GM23338 (cell line): ENCODE measurements around the gene TNKS2. TPM values are rescaled to one million over a fixed set of nuclear protein-coding genes. Genes with fewer than 3 reads are reported as not detected.

Experiments used
- ATAC-seq: fragments of 200-7000 bp; cut with Tn5 transposase; 3 replicates; pipeline ENCODE4 v1.9.1; 2020
- DNase-seq: peaks from one replicate; pipeline ENCODE4 v3.0.0-alpha.2; 2015; ENCODE audit warnings: low spot score
- H2AFZ ChIP-seq: fragments of 200-600 bp; sonication (generic); 2 replicates; pipeline ENCODE4 v1.8.0; 2016; ENCODE audit warnings: antibody characterized with exemption, mild to moderate bottlenecking, moderate library complexity
- H3F3A ChIP-seq: fragments of 200-600 bp; sonication (generic); replicated peaks from 2 replicates; pipeline ENCODE4 v1.8.0; 2017; ENCODE audit warnings: antibody characterized with exemption, mixed run types, low read depth
- H3K27ac ChIP-seq: fragments of 200-600 bp; sonication (generic); 2 replicates; pipeline ENCODE4 v1.6.1; 2016; ENCODE audit warnings: low read depth
- H3K27me3 ChIP-seq: fragments of 200-600 bp; sonication (generic); 2 replicates; pipeline ENCODE4 v1.8.0; 2016; ENCODE audit warnings: mild to moderate bottlenecking, mixed run types, moderate library complexity; ENCODE audit not compliant: insufficient read depth
- H3K36me3 ChIP-seq: fragments of 200-600 bp; sonication (generic); 2 replicates; pipeline ENCODE4 v1.8.0; 2016; ENCODE audit warnings: mild to moderate bottlenecking; ENCODE audit not compliant: insufficient read depth
- H3K4me1 ChIP-seq: fragments of 200-600 bp; sonication (generic); 2 replicates; pipeline ENCODE4 v1.8.0; 2016; ENCODE audit warnings: mild to moderate bottlenecking, moderate library complexity; ENCODE audit not compliant: insufficient read depth
- H3K4me2 ChIP-seq: fragments of 200-600 bp; sonication (generic); 2 replicates; pipeline ENCODE4 v1.7.1; 2017; ENCODE audit warnings: mixed run types
- H3K4me3 ChIP-seq: fragments of 200-600 bp; sonication (generic); 2 replicates; pipeline ENCODE4 v1.6.1; 2016; ENCODE audit warnings: mixed run types
- H3K79me2 ChIP-seq: fragments of 200-600 bp; sonication (generic); replicated peaks from 2 replicates; pipeline ENCODE4 v1.8.0; 2017; ENCODE audit warnings: mild to moderate bottlenecking; ENCODE audit not compliant: insufficient read depth
- H3K9me2 ChIP-seq: fragments of 200-600 bp; sonication (generic); 2 replicates; pipeline ENCODE4 v1.8.0; 2017; ENCODE audit not compliant: insufficient read depth
- H4K20me1 ChIP-seq: fragments of 200-600 bp; sonication (generic); replicated peaks from 2 replicates; pipeline ENCODE4 v1.8.0; 2017; ENCODE audit warnings: mild to moderate bottlenecking; ENCODE audit not compliant: insufficient read depth
- H3K27ac Mint-ChIP-seq: 2 replicates; pipeline ENCODE4 v1.8.0; 2020; ENCODE audit warnings: inconsistent platforms, mild to moderate bottlenecking, moderate library complexity, mixed read lengths
- H3K27me3 Mint-ChIP-seq: 3 replicates; pipeline ENCODE4 v1.8.0; 2022; ENCODE audit warnings: low read depth, mild to moderate bottlenecking, moderate library complexity, mixed read lengths, inconsistent platforms; ENCODE audit not compliant: insufficient read depth, poor library complexity
- H3K36me3 Mint-ChIP-seq: 3 replicates; pipeline ENCODE4 v1.8.0; 2021; ENCODE audit warnings: low read depth, mild to moderate bottlenecking, inconsistent platforms, moderate library complexity, mixed read lengths
- H3K4me1 Mint-ChIP-seq: 3 replicates; pipeline ENCODE4 v1.8.0; 2020; ENCODE audit warnings: mild to moderate bottlenecking, inconsistent platforms, mixed read lengths
- H3K4me3 Mint-ChIP-seq: 3 replicates; pipeline ENCODE4 v1.8.0; 2021; ENCODE audit warnings: moderate library complexity, mild to moderate bottlenecking, inconsistent platforms, mixed read lengths
- H3K9me3 Mint-ChIP-seq: 3 replicates; pipeline ENCODE4 v1.8.0; 2020; ENCODE audit warnings: moderate library complexity, mild to moderate bottlenecking, inconsistent platforms, mixed read lengths
- CREB1 ChIP-seq: fragments of 250-450 bp; sonication (Bioruptor Pico); IDR thresholded peaks from 2 replicates; pipeline ENCODE4 v1.5.0; 2020; ENCODE audit warnings: low read depth, mild to moderate bottlenecking, moderate library complexity
- EZH2 ChIP-seq: fragments of 200-600 bp; sonication (generic); IDR thresholded peaks from one replicate; pipeline ENCODE4 v1.8.0; 2017; ENCODE audit warnings: antibody characterized with exemption, mild to moderate bottlenecking, low read depth; ENCODE audit not compliant: unreplicated experiment
- EZH2phosphoT487 ChIP-seq: fragments of 200-600 bp; sonication (generic); IDR thresholded peaks from one replicate; pipeline ENCODE4 v1.8.1; 2018; ENCODE audit warnings: antibody characterized with exemption; ENCODE audit not compliant: unreplicated experiment
- JUNB ChIP-seq: IDR thresholded peaks from one replicate; pipeline ENCODE4 v1.6.1; 2016; ENCODE audit warnings: antibody characterized with exemption; ENCODE audit not compliant: unreplicated experiment
- NANOG ChIP-seq: IDR thresholded peaks from 2 replicates; pipeline ENCODE4 v1.6.1; 2016; ENCODE audit warnings: antibody characterized with exemption, borderline replicate concordance
- POLR2AphosphoS5 ChIP-seq: IDR thresholded peaks from 2 replicates; pipeline ENCODE4 v1.6.1; 2016; ENCODE audit warnings: antibody characterized with exemption, low read depth
- STAT1 ChIP-seq: IDR thresholded peaks from one replicate; pipeline ENCODE4 v1.6.1; 2016; ENCODE audit warnings: antibody characterized with exemption; ENCODE audit not compliant: unreplicated experiment
- ZNF114 ChIP-seq: fragments of 250-450 bp; sonication (Bioruptor Pico); IDR thresholded peaks from 2 replicates; pipeline ENCODE4 v1.5.0; 2020; ENCODE audit warnings: mild to moderate bottlenecking, moderate library complexity
- ZNF331 ChIP-seq: fragments of 250-450 bp; sonication (Bioruptor Pico); IDR thresholded peaks from 2 replicates; pipeline ENCODE4 v1.5.0; 2020; ENCODE audit warnings: low read depth, mild to moderate bottlenecking, moderate library complexity
- polyA plus RNA-seq: library from polyadenylated mRNA; unstranded; fragments of >200 nt; fragmentation: Nextera tagmentation; extraction: Ambion mirVana; gene quantifications from 2 replicates; pipeline ENCODE4 v1.2.1, GENCODE V29; 2016
- total RNA-seq: library from RNA; depleted of rRNA; stranded (reverse); fragments of >200 nt; shearing (Covaris generic); gene quantifications from 2 replicates; pipeline ENCODE4 v1.2.3, GENCODE V29; 2014
- TF ChIP-seq, protein P1 (sequence below), 2 experiments: fragments of 200-600 bp in 1 of 2; sonication (generic) in 1 of 2; conservative IDR thresholded peaks; 2 replicates each; pipeline versions ENCODE4 v1.5.1 to v1.6.1; 2016 to 2017; ENCODE audit warnings: antibody characterized with exemption in 2 of 2, low read depth in 2 of 2, mild to moderate bottlenecking in 2 of 2, moderate library complexity in 1 of 2
- TF ChIP-seq, protein P2 (sequence below): fragments of 250-450 bp; sonication (Bioruptor Pico); IDR thresholded peaks from 2 replicates; pipeline ENCODE4 v1.5.0; 2020; ENCODE audit warnings: mild to moderate bottlenecking, moderate library complexity
- TF ChIP-seq, protein P3 (sequence below): IDR thresholded peaks from one replicate; pipeline ENCODE4 v1.6.1; 2018; ENCODE audit warnings: antibody characterized with exemption; ENCODE audit not compliant: unreplicated experiment
- TF ChIP-seq, protein P4 (sequence below): IDR thresholded peaks from 2 replicates; pipeline ENCODE4 v1.6.1; 2016; ENCODE audit warnings: antibody characterized with exemption

TNKS2 gene
- total and polyA plus RNA-seq, 2 experiments from 2014 or later, result 23.5 to 85.5 TPM

DNA sequence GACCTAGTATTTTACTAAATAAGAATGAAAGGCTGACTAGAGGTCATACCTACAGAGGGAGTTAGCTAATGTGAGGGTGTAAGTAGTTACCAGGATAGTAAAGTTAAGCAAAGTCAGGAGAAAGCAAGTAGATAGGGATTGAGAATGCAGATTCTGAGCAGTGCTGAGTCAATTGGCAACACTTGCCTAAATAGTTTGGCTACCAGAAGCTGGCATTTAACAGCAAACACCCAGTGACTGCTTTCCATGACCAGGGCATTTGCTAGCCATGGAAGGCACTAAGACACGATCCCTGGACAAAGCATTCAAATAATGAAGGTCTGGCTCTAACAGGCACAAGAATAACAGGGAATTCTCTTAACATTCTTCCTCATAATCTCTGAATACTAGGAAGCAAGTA, 25.9 kb downstream of the TNKS2 start:
- H3K36me3 ChIP-seq, result peaks cover 63% of the 10 kb centered on the region
- no peaks in the 10 kb centered on the region for H3K27me3 ChIP-seq
- no peak overlapping the region for H3K4me3 Mint-ChIP-seq
- no peaks in the 10 kb centered on the region for H4K20me1 ChIP-seq
- H3K9me2 ChIP-seq, result no peaks in the 10 kb centered on the region
- H3K79me2 ChIP-seq, result no peaks in the 10 kb centered on the region
- H3K4me1 ChIP-seq, result no peaks in the 10 kb centered on the region
- H3K9me3 Mint-ChIP-seq, result no peaks in the 10 kb centered on the region
- H3K4me2 ChIP-seq, result no peak overlapping the region
- peaks cover 71% of the 10 kb centered on the region for H3K36me3 Mint-ChIP-seq
- TF ChIP-seq POLR2AphosphoS5, result no peak
- TF ChIP-seq EZH2phosphoT487, result no peak
- no peak for TF ChIP-seq ZNF114
- TF ChIP-seq, protein P1, sequence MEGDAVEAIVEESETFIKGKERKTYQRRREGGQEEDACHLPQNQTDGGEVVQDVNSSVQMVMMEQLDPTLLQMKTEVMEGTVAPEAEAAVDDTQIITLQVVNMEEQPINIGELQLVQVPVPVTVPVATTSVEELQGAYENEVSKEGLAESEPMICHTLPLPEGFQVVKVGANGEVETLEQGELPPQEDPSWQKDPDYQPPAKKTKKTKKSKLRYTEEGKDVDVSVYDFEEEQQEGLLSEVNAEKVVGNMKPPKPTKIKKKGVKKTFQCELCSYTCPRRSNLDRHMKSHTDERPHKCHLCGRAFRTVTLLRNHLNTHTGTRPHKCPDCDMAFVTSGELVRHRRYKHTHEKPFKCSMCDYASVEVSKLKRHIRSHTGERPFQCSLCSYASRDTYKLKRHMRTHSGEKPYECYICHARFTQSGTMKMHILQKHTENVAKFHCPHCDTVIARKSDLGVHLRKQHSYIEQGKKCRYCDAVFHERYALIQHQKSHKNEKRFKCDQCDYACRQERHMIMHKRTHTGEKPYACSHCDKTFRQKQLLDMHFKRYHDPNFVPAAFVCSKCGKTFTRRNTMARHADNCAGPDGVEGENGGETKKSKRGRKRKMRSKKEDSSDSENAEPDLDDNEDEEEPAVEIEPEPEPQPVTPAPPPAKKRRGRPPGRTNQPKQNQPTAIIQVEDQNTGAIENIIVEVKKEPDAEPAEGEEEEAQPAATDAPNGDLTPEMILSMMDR (conservative IDR thresholded peaks at IDR 0.05; ENCODE audit: low read depth in 2 of 2), result no peak
- no peak for TF ChIP-seq JUNB
- TF ChIP-seq STAT1, result no peak
- TF ChIP-seq, protein P2, sequence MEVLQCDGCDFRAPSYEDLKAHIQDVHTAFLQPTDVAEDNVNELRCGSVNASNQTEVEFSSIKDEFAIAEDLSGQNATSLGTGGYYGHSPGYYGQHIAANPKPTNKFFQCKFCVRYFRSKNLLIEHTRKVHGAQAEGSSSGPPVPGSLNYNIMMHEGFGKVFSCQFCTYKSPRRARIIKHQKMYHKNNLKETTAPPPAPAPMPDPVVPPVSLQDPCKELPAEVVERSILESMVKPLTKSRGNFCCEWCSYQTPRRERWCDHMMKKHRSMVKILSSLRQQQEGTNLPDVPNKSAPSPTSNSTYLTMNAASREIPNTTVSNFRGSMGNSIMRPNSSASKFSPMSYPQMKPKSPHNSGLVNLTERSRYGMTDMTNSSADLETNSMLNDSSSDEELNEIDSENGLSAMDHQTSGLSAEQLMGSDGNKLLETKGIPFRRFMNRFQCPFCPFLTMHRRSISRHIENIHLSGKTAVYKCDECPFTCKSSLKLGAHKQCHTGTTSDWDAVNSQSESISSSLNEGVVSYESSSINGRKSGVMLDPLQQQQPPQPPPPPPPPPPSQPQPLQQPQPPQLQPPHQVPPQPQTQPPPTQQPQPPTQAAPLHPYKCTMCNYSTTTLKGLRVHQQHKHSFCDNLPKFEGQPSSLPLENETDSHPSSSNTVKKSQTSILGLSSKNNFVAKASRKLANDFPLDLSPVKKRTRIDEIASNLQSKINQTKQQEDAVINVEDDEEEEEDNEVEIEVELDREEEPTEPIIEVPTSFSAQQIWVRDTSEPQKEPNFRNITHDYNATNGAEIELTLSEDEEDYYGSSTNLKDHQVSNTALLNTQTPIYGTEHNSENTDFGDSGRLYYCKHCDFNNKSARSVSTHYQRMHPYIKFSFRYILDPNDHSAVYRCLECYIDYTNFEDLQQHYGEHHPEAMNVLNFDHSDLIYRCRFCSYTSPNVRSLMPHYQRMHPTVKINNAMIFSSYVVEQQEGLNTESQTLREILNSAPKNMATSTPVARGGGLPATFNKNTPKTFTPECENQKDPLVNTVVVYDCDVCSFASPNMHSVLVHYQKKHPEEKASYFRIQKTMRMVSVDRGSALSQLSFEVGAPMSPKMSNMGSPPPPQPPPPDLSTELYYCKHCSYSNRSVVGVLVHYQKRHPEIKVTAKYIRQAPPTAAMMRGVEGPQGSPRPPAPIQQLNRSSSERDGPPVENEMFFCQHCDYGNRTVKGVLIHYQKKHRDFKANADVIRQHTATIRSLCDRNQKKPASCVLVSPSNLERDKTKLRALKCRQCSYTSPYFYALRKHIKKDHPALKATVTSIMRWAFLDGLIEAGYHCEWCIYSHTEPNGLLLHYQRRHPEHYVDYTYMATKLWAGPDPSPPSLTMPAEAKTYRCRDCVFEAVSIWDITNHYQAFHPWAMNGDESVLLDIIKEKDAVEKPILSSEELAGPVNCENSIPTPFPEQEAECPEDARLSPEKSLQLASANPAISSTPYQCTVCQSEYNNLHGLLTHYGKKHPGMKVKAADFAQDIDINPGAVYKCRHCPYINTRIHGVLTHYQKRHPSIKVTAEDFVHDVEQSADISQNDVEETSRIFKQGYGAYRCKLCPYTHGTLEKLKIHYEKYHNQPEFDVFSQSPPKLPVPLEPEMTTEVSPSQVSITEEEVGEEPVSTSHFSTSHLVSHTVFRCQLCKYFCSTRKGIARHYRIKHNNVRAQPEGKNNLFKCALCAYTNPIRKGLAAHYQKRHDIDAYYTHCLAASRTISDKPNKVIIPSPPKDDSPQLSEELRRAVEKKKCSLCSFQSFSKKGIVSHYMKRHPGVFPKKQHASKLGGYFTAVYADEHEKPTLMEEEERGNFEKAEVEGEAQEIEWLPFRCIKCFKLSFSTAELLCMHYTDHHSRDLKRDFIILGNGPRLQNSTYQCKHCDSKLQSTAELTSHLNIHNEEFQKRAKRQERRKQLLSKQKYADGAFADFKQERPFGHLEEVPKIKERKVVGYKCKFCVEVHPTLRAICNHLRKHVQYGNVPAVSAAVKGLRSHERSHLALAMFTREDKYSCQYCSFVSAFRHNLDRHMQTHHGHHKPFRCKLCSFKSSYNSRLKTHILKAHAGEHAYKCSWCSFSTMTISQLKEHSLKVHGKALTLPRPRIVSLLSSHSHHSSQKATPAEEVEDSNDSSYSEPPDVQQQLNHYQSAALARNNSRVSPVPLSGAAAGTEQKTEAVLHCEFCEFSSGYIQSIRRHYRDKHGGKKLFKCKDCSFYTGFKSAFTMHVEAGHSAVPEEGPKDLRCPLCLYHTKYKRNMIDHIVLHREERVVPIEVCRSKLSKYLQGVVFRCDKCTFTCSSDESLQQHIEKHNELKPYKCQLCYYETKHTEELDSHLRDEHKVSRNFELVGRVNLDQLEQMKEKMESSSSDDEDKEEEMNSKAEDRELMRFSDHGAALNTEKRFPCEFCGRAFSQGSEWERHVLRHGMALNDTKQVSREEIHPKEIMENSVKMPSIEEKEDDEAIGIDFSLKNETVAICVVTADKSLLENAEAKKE (CRISPR knock-in tag), result no peak
- no peak for TF ChIP-seq CREB1 (CRISPR knock-in tag)
- no peak for TF ChIP-seq ZNF331
- TF ChIP-seq, protein P3, sequence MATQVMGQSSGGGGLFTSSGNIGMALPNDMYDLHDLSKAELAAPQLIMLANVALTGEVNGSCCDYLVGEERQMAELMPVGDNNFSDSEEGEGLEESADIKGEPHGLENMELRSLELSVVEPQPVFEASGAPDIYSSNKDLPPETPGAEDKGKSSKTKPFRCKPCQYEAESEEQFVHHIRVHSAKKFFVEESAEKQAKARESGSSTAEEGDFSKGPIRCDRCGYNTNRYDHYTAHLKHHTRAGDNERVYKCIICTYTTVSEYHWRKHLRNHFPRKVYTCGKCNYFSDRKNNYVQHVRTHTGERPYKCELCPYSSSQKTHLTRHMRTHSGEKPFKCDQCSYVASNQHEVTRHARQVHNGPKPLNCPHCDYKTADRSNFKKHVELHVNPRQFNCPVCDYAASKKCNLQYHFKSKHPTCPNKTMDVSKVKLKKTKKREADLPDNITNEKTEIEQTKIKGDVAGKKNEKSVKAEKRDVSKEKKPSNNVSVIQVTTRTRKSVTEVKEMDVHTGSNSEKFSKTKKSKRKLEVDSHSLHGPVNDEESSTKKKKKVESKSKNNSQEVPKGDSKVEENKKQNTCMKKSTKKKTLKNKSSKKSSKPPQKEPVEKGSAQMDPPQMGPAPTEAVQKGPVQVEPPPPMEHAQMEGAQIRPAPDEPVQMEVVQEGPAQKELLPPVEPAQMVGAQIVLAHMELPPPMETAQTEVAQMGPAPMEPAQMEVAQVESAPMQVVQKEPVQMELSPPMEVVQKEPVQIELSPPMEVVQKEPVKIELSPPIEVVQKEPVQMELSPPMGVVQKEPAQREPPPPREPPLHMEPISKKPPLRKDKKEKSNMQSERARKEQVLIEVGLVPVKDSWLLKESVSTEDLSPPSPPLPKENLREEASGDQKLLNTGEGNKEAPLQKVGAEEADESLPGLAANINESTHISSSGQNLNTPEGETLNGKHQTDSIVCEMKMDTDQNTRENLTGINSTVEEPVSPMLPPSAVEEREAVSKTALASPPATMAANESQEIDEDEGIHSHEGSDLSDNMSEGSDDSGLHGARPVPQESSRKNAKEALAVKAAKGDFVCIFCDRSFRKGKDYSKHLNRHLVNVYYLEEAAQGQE, result no peak
- TF ChIP-seq EZH2, result no peak
- TF ChIP-seq, protein P4, sequence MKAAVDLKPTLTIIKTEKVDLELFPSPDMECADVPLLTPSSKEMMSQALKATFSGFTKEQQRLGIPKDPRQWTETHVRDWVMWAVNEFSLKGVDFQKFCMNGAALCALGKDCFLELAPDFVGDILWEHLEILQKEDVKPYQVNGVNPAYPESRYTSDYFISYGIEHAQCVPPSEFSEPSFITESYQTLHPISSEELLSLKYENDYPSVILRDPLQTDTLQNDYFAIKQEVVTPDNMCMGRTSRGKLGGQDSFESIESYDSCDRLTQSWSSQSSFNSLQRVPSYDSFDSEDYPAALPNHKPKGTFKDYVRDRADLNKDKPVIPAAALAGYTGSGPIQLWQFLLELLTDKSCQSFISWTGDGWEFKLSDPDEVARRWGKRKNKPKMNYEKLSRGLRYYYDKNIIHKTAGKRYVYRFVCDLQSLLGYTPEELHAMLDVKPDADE, result no peak
- no peak for TF ChIP-seq NANOG
- no peak overlapping the region for H3K4me3 ChIP-seq
- H3K27me3 Mint-ChIP-seq, result peaks cover 3% of the 10 kb centered on the region
- DNase-seq (no peak), ATAC-seq (no peak)
- no peak overlapping the region for H2AFZ ChIP-seq
- H3K27ac Mint-ChIP-seq, result no peak overlapping the region
- H3K4me1 Mint-ChIP-seq, result peaks cover 3% of the 10 kb centered on the region; the same call in 2 of the 3 replicates
- no peak overlapping the region for H3K27ac ChIP-seq
- H3F3A ChIP-seq, result 0 out of 2 replicates have a peak, but pooled peaks cover 6% of the 10 kb centered on the region
